IMR-90 (cell line): ENCODE data around the gene FARSB. TPM values are rescaled to one million over a fixed set of nuclear protein-coding genes. Genes with fewer than 3 reads are reported as not detected.

Experiments used
- ATAC-seq: fragments of 200-7000 bp; cut with Tn5 transposase; 2 replicates; pipeline ENCODE4 v1.9.1; 2020; ENCODE audit warnings: low read depth, mild to moderate bottlenecking, moderate library complexity
- BruUV-seq: library from RNA; stranded (reverse); fragments of 400-500 nt; replicated peaks from 2 replicates; lab custom pipeline; 2021; lab: Mats Ljungman, UMichigan
- CTCF ChIA-PET: fragments of 300-600 bp; formaldehyde crosslinking; extraction: SDS; loops from one replicate; lab custom pipeline; 2021; ENCODE audit warnings: antibody characterized with exemption; lab: Yijun Ruan, JAX
- POLR2A ChIA-PET: fragments of 300-600 bp; sonication (Branson Sonifier 250); formaldehyde crosslinking; loops from one replicate; lab custom pipeline; 2022; ENCODE audit warnings: antibody characterized with exemption; ENCODE audit not compliant: unreplicated experiment; lab: Charles Lee
- DNase-seq: peaks from one replicate; pipeline ENCODE4 v3.0.0; 2013
- H2AFZ ChIP-seq: replicated peaks from 2 replicates; pipeline ENCODE3; 2013; ENCODE audit warnings: low read length, mild to moderate bottlenecking; ENCODE audit not compliant: poor library complexity
- H2AK5ac ChIP-seq: 2 replicates; pipeline ENCODE4 v1.6.1; 2013; ENCODE audit warnings: low read depth, low read length, inconsistent platforms
- H2AK9ac ChIP-seq: replicated peaks from 2 replicates; pipeline ENCODE3; 2013; ENCODE audit warnings: mild to moderate bottlenecking, low read depth, low read length, moderate library complexity; ENCODE audit not compliant: poor library complexity
- H2BK120ac ChIP-seq: 2 replicates; pipeline ENCODE4 v1.6.1; 2013; ENCODE audit warnings: low read depth, low read length, inconsistent platforms
- H2BK15ac ChIP-seq: 3 replicates; pipeline ENCODE4 v1.6.1; 2013; ENCODE audit warnings: low read depth, low read length, inconsistent platforms
- H2BK20ac ChIP-seq: 2 replicates; pipeline ENCODE4 v1.6.1; 2013; ENCODE audit warnings: low read depth, mild to moderate bottlenecking, inconsistent platforms, low read length, moderate library complexity
- H2BK5ac ChIP-seq: 2 replicates; pipeline ENCODE4 v1.6.1; 2013; ENCODE audit warnings: mild to moderate bottlenecking, low read depth, low read length, inconsistent platforms; ENCODE audit not compliant: poor library complexity, severe bottlenecking
- H3K14ac ChIP-seq: replicated peaks from 2 replicates; pipeline ENCODE4 v1.6.1; 2013; ENCODE audit warnings: low read depth, low read length, inconsistent platforms
- H3K18ac ChIP-seq: 2 replicates; pipeline ENCODE4 v1.6.1; 2013; ENCODE audit warnings: low read depth, low read length, control low read depth
- H3K23ac ChIP-seq: 2 replicates; pipeline ENCODE4 v1.6.1; 2013; ENCODE audit warnings: low read depth, low read length, inconsistent platforms
- H3K27ac ChIP-seq: 2 replicates; pipeline ENCODE4 v1.5.1; 2013; ENCODE audit warnings: mild to moderate bottlenecking, control low read depth, low read length; ENCODE audit not compliant: insufficient read depth
- H3K27me3 ChIP-seq: 2 replicates; pipeline ENCODE4 v1.6.1; 2013; ENCODE audit warnings: low read length; ENCODE audit not compliant: control insufficient read depth, insufficient read depth
- H3K36me3 ChIP-seq: 2 replicates; pipeline ENCODE4 v1.6.1; 2013; ENCODE audit warnings: low read length, mixed read lengths; ENCODE audit not compliant: control insufficient read depth, insufficient read depth
- H3K4ac ChIP-seq: 2 replicates; pipeline ENCODE4 v1.6.1; 2013; ENCODE audit warnings: low read depth, low read length, inconsistent platforms
- H3K4me1 ChIP-seq: 2 replicates; pipeline ENCODE4 v1.6.1; 2013; ENCODE audit warnings: low read length, mixed read lengths; ENCODE audit not compliant: control insufficient read depth, insufficient read depth
- H3K4me2 ChIP-seq: 2 replicates; pipeline ENCODE4 v1.6.1; 2013; ENCODE audit warnings: low read depth, mild to moderate bottlenecking, control low read depth, low read length, moderate library complexity
- H3K4me3 ChIP-seq: 2 replicates; pipeline ENCODE4 v1.5.1; 2013; ENCODE audit warnings: low read depth, mild to moderate bottlenecking, control low read depth, low read length, moderate library complexity; ENCODE audit not compliant: insufficient read depth
- H3K56ac ChIP-seq: 2 replicates; pipeline ENCODE4 v1.6.1; 2013; ENCODE audit warnings: low read length, inconsistent platforms; ENCODE audit not compliant: insufficient read depth; ENCODE audit errors: extremely low read depth
- H3K79me1 ChIP-seq, 2 experiments: 2 replicates each; pipeline ENCODE4 v1.6.1; 2013; ENCODE audit warnings: low read length in 2 of 2, inconsistent platforms in 1 of 2, low read depth in 1 of 2
- H3K9ac ChIP-seq: 2 replicates; pipeline ENCODE4 v1.6.1; 2013; ENCODE audit warnings: low read depth, low read length, control low read depth
- H3K9me1 ChIP-seq: 2 replicates; pipeline ENCODE4 v1.6.1; 2013; ENCODE audit warnings: low read length, inconsistent platforms; ENCODE audit not compliant: insufficient read depth
- H3K9me3 ChIP-seq: 2 replicates; pipeline ENCODE4 v1.6.1; 2013; ENCODE audit warnings: low read length; ENCODE audit not compliant: control insufficient read depth, insufficient read depth
- H4K20me1 ChIP-seq: 2 replicates; pipeline ENCODE4 v1.6.1; 2013; ENCODE audit warnings: low read length, inconsistent platforms; ENCODE audit not compliant: insufficient read depth
- H4K5ac ChIP-seq: 2 replicates; pipeline ENCODE4 v1.6.1; 2013; ENCODE audit warnings: mild to moderate bottlenecking, low read depth, low read length, control low read depth
- H4K8ac ChIP-seq, 2 experiments: 2 replicates each; pipeline ENCODE4 v1.6.1; 2013; ENCODE audit warnings: low read depth in 2 of 2, low read length in 2 of 2, control low read depth in 1 of 2, inconsistent platforms in 1 of 2
- H4K91ac ChIP-seq: 2 replicates; pipeline ENCODE4 v1.6.1; 2013; ENCODE audit warnings: low read depth, low read length, inconsistent platforms; ENCODE audit not compliant: insufficient read depth
- CEBPB ChIP-seq: IDR thresholded peaks from 2 replicates; pipeline ENCODE4 v1.6.1; 2012; ENCODE audit warnings: low read depth, low read length, improper control_type of control experiment
- CHD1 ChIP-seq: IDR thresholded peaks from 2 replicates; pipeline ENCODE4 v1.6.1; 2012; ENCODE audit warnings: low read depth, low read length, improper control_type of control experiment
- WGBS, 2 experiments: methylation state at CpG; one replicate each; pipeline versions ENCODE4 v1.1.5 to v1.1.7; 2013; ENCODE audit warnings: missing lambda C conversion rate in 2 of 2; ENCODE audit not compliant: insufficient read length in 1 of 2; ENCODE audit errors: extremely low coverage in 2 of 2; 5-methylcytosine and 5-hydroxymethylcytosine counted together
- dilution Hi-C: fragments of 300-500 bp; cut with HindIII; formaldehyde crosslinking; loops from one replicate; pipeline ENCODE4 v1.14.3; 2018; ENCODE audit warnings: low sequenced_read_pairs; ENCODE audit not compliant: unreplicated experiment
- in situ Hi-C: fragments of 300-500 bp; cut with MboI; formaldehyde crosslinking; loops from 3 replicates; pipeline ENCODE4 v1.14.3; 2019; ENCODE audit warnings: low sequenced_read_pairs, inconsistent platforms, mixed read lengths
- intact Hi-C: fragments of 100-400 bp; cut with micrococcal nuclease; formaldehyde crosslinking; loops from 2 replicates; pipeline ENCODE4 v1.10.0; 2022
- polyA plus RNA-seq, 3 experiments: library from polyadenylated mRNA; depleted of rRNA; stranded (reverse); fragments of >200 nt; gene quantifications; 2 replicates each; pipeline ENCODE4 v1.2.3, GENCODE V29; 2012; ENCODE audit warnings: low replicate concordance in 1 of 3
- total RNA-seq: library from RNA; depleted of rRNA; stranded (reverse); fragments of >200 nt; gene quantifications from 2 replicates; pipeline ENCODE4 v1.2.3, GENCODE V29; 2012

FARSB gene
- total and polyA plus RNA-seq, 2 of the 4 experiments (the other 2 are of a cell fraction): 21.1 to 32.5 TPM

DNA sequence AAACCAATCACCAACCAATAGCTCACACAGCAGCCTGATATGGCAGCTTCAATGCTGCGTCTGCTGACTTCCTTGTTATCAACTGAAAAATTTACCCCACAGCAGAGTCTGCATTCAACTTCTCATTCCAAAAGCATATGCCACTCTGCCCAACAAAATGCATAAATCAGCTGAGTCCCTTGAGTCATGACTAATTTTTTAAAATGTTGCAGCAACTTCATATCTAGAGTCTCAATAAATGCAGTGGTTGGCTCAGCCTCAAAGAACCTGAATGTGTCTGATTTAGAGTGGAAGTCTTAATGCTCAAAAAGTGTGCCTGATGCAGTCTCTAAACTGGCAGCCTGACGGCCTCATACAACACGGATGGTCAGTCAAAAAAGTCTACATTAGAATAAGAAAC, 46.5 kb downstream of the FARSB start:
- H2AK9ac ChIP-seq: no peak overlapping the region
- H3K4me3 ChIP-seq: no peak overlapping the region
- H3K56ac ChIP-seq: no peak overlapping the region
- H4K20me1 ChIP-seq: no peaks in the 10 kb centered on the region
- H3K9me3 ChIP-seq: no peaks in the 10 kb centered on the region
- H3K4ac ChIP-seq: no peak overlapping the region
- no peak overlapping the region for H2BK5ac ChIP-seq
- H3K4me2 ChIP-seq: no peak overlapping the region
- no peak overlapping the region for H2BK120ac ChIP-seq
- POLR2A ChIA-PET: no interaction called here
- H4K8ac ChIP-seq: no peak overlapping the region
- H2BK20ac ChIP-seq: no peak overlapping the region
- CTCF ChIA-PET: no interaction called here
- no peak overlapping the region for H2AK5ac ChIP-seq
- no peak overlapping the region for H3K23ac ChIP-seq
- no peak overlapping the region for H4K91ac ChIP-seq
- H4K5ac ChIP-seq: no peak overlapping the region
- dilution Hi-C loops (no loop called here), in situ Hi-C loops (no loop called here), intact Hi-C loops (no loop called here)
- no peaks in the 10 kb centered on the region for H3K27me3 ChIP-seq
- DNase-seq: peak; percentile 3
- TF ChIP-seq CHD1: no peak
- no peak for TF ChIP-seq CEBPB
- H2AFZ ChIP-seq: no peak overlapping the region
- H3K27ac ChIP-seq: no peak overlapping the region
- ATAC-seq: no peak
- no peaks in the 10 kb centered on the region for H3K4me1 ChIP-seq
- H3K79me1 ChIP-seq: peaks cover 0 to 8% of the 10 kb centered on the region in 2 experiments; a peak in 1 of 4 replicates
- no peak overlapping the region for H3K9ac ChIP-seq
- no TSS peak for BruUV-seq
- H3K9me1 ChIP-seq: no peaks in the 10 kb centered on the region
- H2BK15ac ChIP-seq: no peak overlapping the region
- H3K14ac ChIP-seq: no peak overlapping the region
- WGBS, 2 experiments: 67% methylated on average over 1 of the region's 3 CpGs; no CpG with 5 or more reads in 1 of the 2 experiments
- peaks cover 3% of the 10 kb centered on the region for H3K36me3 ChIP-seq
- H3K18ac ChIP-seq: no peak overlapping the region
